GM19452 (cell line): Measurements from ENCODE around the gene PHB1.
"Not testable (repeated sequence)": the region's sequence is repeated elsewhere in the genome, so short reads cannot be mapped to it uniquely, and the experiment has no call there.

Experiments used
- ATAC-seq: cut with Tn5 transposase; IDR thresholded peaks from one replicate; pipeline ENCODE4 v1.9.1; 2021; ENCODE audit not compliant: unreplicated experiment

The PHB1 gene

GRCh38 chr17:49406421-49407061 lies 8.1 kb downstream of the PHB1 start:
- no peak for ATAC-seq

- no peak for ATAC-seq
These were observed 9.8 kb downstream of the PHB1 start for GRCh38 chr17:49404906-49405305.

- ATAC-seq, result no peak
These were observed 10.3 kb downstream of the PHB1 start for GRCh38 chr17:49404361-49404760.

GRCh38 chr17:49403514-49404289 lies 11.0 kb downstream of the PHB1 start:
- ATAC-seq, result no peak

- no peak for ATAC-seq
These were observed 12.0 kb downstream of the PHB1 start for GRCh38 chr17:49402706-49403105.

- no peak for ATAC-seq
These were observed 12.6 kb downstream of the PHB1 start for GRCh38 chr17:49401971-49402611.

GRCh38 chr17:49399995-49400394 lies 14.7 kb downstream of the PHB1 start:
- no peak for ATAC-seq

- ATAC-seq, result no peak
These were observed 17.1 kb downstream of the PHB1 start for GRCh38 chr17:49397586-49397985.

GRCh38 chr17:49393491-49394255 lies 21.0 kb downstream of the PHB1 start:
- ATAC-seq, result no peak

GRCh38 chr17:49390548-49391324 lies 23.9 kb downstream of the PHB1 start:
- ATAC-seq, result no peak

- ATAC-seq, result not testable (repeated sequence)
These were observed 25.0 kb downstream of the PHB1 start for GRCh38 chr17:49389514-49390347.

- no peak for ATAC-seq
These were observed 25.8 kb downstream of the PHB1 start for GRCh38 chr17:49388692-49389513.

GRCh38 chr17:49388290-49388640 lies 26.4 kb downstream of the PHB1 start:
- peak; percentile 55 for ATAC-seq

- no peak for ATAC-seq
These were observed 27.0 kb downstream of the PHB1 start for GRCh38 chr17:49387498-49388289.

- no peak for ATAC-seq
These were observed 28.3 kb downstream of the PHB1 start for GRCh38 chr17:49386373-49386772.

GRCh38 chr17:49384951-49385350 lies 29.7 kb downstream of the PHB1 start:
- ATAC-seq, result no peak

- no peak for ATAC-seq
These were observed 31.6 kb downstream of the PHB1 start for GRCh38 chr17:49383060-49383459.

GRCh38 chr17:49382556-49382955 lies 32.1 kb downstream of the PHB1 start:
- ATAC-seq, result no peak
